K562 (cell line): ENCODE measurements around the gene NPC1L1. TPM values are rescaled to one million over a fixed set of nuclear protein-coding genes. Genes with fewer than 3 reads are reported as not detected.
A peak's percentile ranks its signal among the peaks of the same experiment; 100 is the strongest.

Experiments
- BCOR ChIP-seq: fragments of 450-650 bp; IDR thresholded peaks from 2 replicates; pipeline ENCODE4 v1.6.1; 2016
- BMI1 ChIP-seq: fragments of 150-350 bp; IDR thresholded peaks from 2 replicates; pipeline ENCODE4 v1.6.1; 2014; ENCODE audit warnings: low read length
- CBX1 ChIP-seq: sonication (generic); IDR thresholded peaks from 2 replicates; pipeline ENCODE4 v1.6.1; 2016; ENCODE audit warnings: antibody characterized with exemption, low read depth, mild to moderate bottlenecking
- CBX8 ChIP-seq: fragments of 200-600 bp; sonication (generic); IDR thresholded peaks from 2 replicates; pipeline ENCODE4 v1.6.1; 2012; ENCODE audit warnings: borderline replicate concordance, mixed run types, low read depth, mild to moderate bottlenecking, moderate library complexity, mixed read lengths, low read length, control low read depth, inconsistent platforms; ENCODE audit not compliant: poor library complexity, severe bottlenecking; ENCODE audit errors: extremely low read depth
- CHD2 ChIP-seq: IDR thresholded peaks from 2 replicates; pipeline ENCODE4 v1.6.1; 2011; ENCODE audit warnings: low read depth, low read length
- COPS2 ChIP-seq: fragments of 450-650 bp; conservative IDR thresholded peaks from 2 replicates; pipeline ENCODE4 v1.6.1; 2016; ENCODE audit warnings: mild to moderate bottlenecking, moderate library complexity
- CREB1 ChIP-seq, 2 experiments: sonication (generic) in 1 of 2; formaldehyde crosslinking in 1 of 2; IDR thresholded peaks; 2 replicates each; pipeline versions ENCODE4 v1.6.1 to v1.8.0; 2012 to 2022; ENCODE audit warnings: inconsistent platforms in 1 of 2, mild to moderate bottlenecking in 1 of 2, missing genetic modification reagents in 1 of 2, moderate library complexity in 1 of 2
- CSDE1 ChIP-seq, 2 experiments: fragments of 450-650 bp; IDR thresholded peaks; 2 replicates each; pipeline ENCODE4 v1.6.1; 2016; ENCODE audit warnings: mild to moderate bottlenecking in 1 of 2
- DNMT1 ChIP-seq: fragments of 450-650 bp; IDR thresholded peaks from 2 replicates; pipeline ENCODE4 v1.6.1; 2016; ENCODE audit warnings: antibody characterized with exemption, mild to moderate bottlenecking
- HDAC2 ChIP-seq: fragments of 450-650 bp; IDR thresholded peaks from 2 replicates; pipeline ENCODE4 v1.6.1; 2016; ENCODE audit warnings: mild to moderate bottlenecking
- HMG20A ChIP-seq: fragments of 450-650 bp; formaldehyde crosslinking; conservative IDR thresholded peaks from 2 replicates; pipeline ENCODE4 v1.4.0; 2020; ENCODE audit warnings: mild to moderate bottlenecking, mixed read lengths
- KDM1A ChIP-seq, 2 experiments: fragments of 450-650 bp; IDR thresholded peaks; 2 replicates each; pipeline ENCODE4 v1.6.1; 2016; ENCODE audit warnings: mild to moderate bottlenecking in 2 of 2
- NFIC ChIP-seq: fragments of 450-650 bp; IDR thresholded peaks from 2 replicates; pipeline ENCODE4 v1.6.1; 2017; ENCODE audit warnings: mild to moderate bottlenecking, inconsistent platforms
- NFXL1 ChIP-seq: fragments of 450-650 bp; formaldehyde crosslinking; IDR thresholded peaks from 2 replicates; pipeline ENCODE4 v1.4.0; 2021; ENCODE audit warnings: mild to moderate bottlenecking
- POU5F1 ChIP-seq: fragments of 150-350 bp; IDR thresholded peaks from 2 replicates; pipeline ENCODE4 v1.6.1; 2014; ENCODE audit warnings: borderline replicate concordance, low read length, low read depth, mild to moderate bottlenecking; ENCODE audit not compliant: partially characterized antibody
- RBFOX2 ChIP-seq: fragments of 200-400 bp; formaldehyde crosslinking; IDR thresholded peaks from 2 replicates; pipeline ENCODE4 v1.6.1; 2017; ENCODE audit warnings: low read depth, mild to moderate bottlenecking, low read length, moderate library complexity
- RBM25 ChIP-seq: fragments of 200-400 bp; formaldehyde crosslinking; IDR thresholded peaks from 2 replicates; pipeline ENCODE4 v1.6.1; 2018; ENCODE audit warnings: low read length, low read depth, moderate library complexity; ENCODE audit not compliant: severe bottlenecking
- RCOR1 ChIP-seq, 2 experiments: IDR thresholded peaks; 2 replicates each; pipeline ENCODE4 v1.6.1; 2012; ENCODE audit warnings: low read depth in 2 of 2, low read length in 2 of 2, borderline replicate concordance in 1 of 2, improper control_type of control experiment in 1 of 2
- SMAD1 ChIP-seq: fragments of 150-350 bp; IDR thresholded peaks from 2 replicates; pipeline ENCODE4 v1.6.1; 2014; ENCODE audit warnings: low read length, low read depth; ENCODE audit not compliant: partially characterized antibody
- SREBF2 ChIP-seq: sonication (generic); formaldehyde crosslinking; IDR thresholded peaks from 2 replicates; pipeline ENCODE4 v1.4.0; 2020; ENCODE audit warnings: mild to moderate bottlenecking, missing genetic modification reagents
- TBP ChIP-seq: optimal IDR thresholded peaks from 2 replicates; pipeline ENCODE3; 2011; ENCODE audit warnings: low read depth, low read length, improper control_type of control experiment
- ZFP36 ChIP-seq: fragments of 150-350 bp; IDR thresholded peaks from 2 replicates; pipeline ENCODE4 v1.6.1; 2018; ENCODE audit warnings: low read length, low read depth; ENCODE audit not compliant: partially characterized antibody
- ZNF121 ChIP-seq: sonication (generic); formaldehyde crosslinking; conservative IDR thresholded peaks from 2 replicates; pipeline ENCODE4 v1.8.0; 2022; ENCODE audit warnings: missing genetic modification reagents
- ZNF263 ChIP-seq: sonication (generic); formaldehyde crosslinking; IDR thresholded peaks from 2 replicates; pipeline ENCODE4 v1.8.0; 2022; ENCODE audit warnings: mild to moderate bottlenecking, missing genetic modification reagents, borderline replicate concordance
- polyA plus RNA-seq, 8 experiments: library from polyadenylated mRNA; depleted of rRNA in 4 of 8; stranded (reverse) in 5 of 8; unstranded in 3 of 8; fragments of >200 nt; fragmentation: Nextera tagmentation in 2 of 8; fragmentation: Illumina TruSeq in 1 of 8; extraction: Ambion mirVana in 2 of 8; extraction: Trizol in 1 of 8; gene quantifications; 2 replicates each; pipeline versions ENCODE4 v1.2.1 to v1.2.3, GENCODE V29; 2011 to 2014; ENCODE audit warnings: inconsistent platforms in 1 of 8, missing spikeins in 1 of 8
- total RNA-seq, 7 experiments: library from RNA; depleted of rRNA in 6 of 7; stranded (reverse); fragments of >200 nt in 6 of 7; fragmentation: Illumina TruSeq in 2 of 7; extraction: Trizol in 2 of 7; gene quantifications; 2 replicates each; pipeline versions ENCODE4 v1.2.1 to v1.2.3, GENCODE V29; 2011 to 2021; ENCODE audit warnings: low replicate concordance in 1 of 7
- TF ChIP-seq, protein P1 (sequence below), 2 experiments: fragments of 450-650 bp in 1 of 2; IDR thresholded peaks; 2 replicates each; pipeline ENCODE4 v1.6.1; 2011 to 2017; ENCODE audit warnings: low read depth in 2 of 2, antibody characterized with exemption in 1 of 2, borderline replicate concordance in 1 of 2, low read length in 1 of 2, mild to moderate bottlenecking in 1 of 2, mixed read lengths in 1 of 2; ENCODE audit not compliant: control insufficient read depth in 1 of 2
- TF ChIP-seq, protein P2 (sequence below): fragments of 450-650 bp; IDR thresholded peaks from 2 replicates; pipeline ENCODE4 v1.6.1; 2016; ENCODE audit warnings: borderline replicate concordance

Gene NPC1L1
- total and polyA plus RNA-seq, 9 of the 15 experiments (the other 6 are each of a cell fraction or from before 2014, with no cell fraction given), result 0.01 to 0.18 (median 0.07) TPM; not detected in 4

DNA sequence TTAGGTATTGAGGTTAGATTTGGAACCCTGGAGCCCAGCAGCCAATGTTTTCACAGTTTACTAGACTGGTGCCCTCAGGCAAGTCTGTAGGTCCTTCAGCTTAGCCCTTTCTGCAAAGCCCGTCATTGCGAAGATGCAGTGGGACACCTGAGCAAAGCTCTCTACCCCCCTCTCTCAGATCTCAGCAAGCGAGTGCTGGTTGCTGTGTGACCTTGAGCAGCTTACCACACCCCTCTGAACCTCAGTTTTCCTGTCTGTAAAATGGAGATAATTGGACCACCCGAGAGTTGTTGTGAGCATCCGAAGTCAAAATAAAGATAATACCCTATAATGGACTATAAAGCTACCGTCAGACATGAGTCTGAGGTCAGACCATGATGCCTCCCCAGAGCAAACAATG, 3.7 kb downstream of the NPC1L1 start (continued):
- TF ChIP-seq, protein P1, sequence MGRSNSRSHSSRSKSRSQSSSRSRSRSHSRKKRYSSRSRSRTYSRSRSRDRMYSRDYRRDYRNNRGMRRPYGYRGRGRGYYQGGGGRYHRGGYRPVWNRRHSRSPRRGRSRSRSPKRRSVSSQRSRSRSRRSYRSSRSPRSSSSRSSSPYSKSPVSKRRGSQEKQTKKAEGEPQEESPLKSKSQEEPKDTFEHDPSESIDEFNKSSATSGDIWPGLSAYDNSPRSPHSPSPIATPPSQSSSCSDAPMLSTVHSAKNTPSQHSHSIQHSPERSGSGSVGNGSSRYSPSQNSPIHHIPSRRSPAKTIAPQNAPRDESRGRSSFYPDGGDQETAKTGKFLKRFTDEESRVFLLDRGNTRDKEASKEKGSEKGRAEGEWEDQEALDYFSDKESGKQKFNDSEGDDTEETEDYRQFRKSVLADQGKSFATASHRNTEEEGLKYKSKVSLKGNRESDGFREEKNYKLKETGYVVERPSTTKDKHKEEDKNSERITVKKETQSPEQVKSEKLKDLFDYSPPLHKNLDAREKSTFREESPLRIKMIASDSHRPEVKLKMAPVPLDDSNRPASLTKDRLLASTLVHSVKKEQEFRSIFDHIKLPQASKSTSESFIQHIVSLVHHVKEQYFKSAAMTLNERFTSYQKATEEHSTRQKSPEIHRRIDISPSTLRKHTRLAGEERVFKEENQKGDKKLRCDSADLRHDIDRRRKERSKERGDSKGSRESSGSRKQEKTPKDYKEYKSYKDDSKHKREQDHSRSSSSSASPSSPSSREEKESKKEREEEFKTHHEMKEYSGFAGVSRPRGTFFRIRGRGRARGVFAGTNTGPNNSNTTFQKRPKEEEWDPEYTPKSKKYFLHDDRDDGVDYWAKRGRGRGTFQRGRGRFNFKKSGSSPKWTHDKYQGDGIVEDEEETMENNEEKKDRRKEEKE (IDR thresholded peaks at IDR 0.05; ENCODE audit: borderline replicate concordance in 1 of 2, control insufficient read depth in 1 of 2, low read depth in 2 of 2, low read length in 1 of 2), result no peak
- peak; percentile 16; the same call in 1 of the 2 replicates for TF ChIP-seq HDAC2
- TF ChIP-seq ZFP36, result peak; percentile 39
- TF ChIP-seq RBFOX2, result no peak
- TF ChIP-seq ZNF263 (CRISPR knock-in tag), result no peak
- peak in 1 of 2 experiments; percentile 53; a peak in 1 of 4 replicates for TF ChIP-seq RCOR1 (IDR thresholded peaks at IDR 0.05; ENCODE audit: borderline replicate concordance in 1 of 2, low read depth in 2 of 2, low read length in 2 of 2)
- no peak for TF ChIP-seq CSDE1 (IDR thresholded peaks at IDR 0.05)
- no peak for TF ChIP-seq COPS2
- no peak for TF ChIP-seq NFXL1 (CRISPR knock-in tag)
- no peak for TF ChIP-seq CREB1 (IDR thresholded peaks at IDR 0.05)
- no peak for TF ChIP-seq CREB1 (CRISPR knock-in tag; IDR thresholded peaks at IDR 0.05)
- TF ChIP-seq, protein P2, sequence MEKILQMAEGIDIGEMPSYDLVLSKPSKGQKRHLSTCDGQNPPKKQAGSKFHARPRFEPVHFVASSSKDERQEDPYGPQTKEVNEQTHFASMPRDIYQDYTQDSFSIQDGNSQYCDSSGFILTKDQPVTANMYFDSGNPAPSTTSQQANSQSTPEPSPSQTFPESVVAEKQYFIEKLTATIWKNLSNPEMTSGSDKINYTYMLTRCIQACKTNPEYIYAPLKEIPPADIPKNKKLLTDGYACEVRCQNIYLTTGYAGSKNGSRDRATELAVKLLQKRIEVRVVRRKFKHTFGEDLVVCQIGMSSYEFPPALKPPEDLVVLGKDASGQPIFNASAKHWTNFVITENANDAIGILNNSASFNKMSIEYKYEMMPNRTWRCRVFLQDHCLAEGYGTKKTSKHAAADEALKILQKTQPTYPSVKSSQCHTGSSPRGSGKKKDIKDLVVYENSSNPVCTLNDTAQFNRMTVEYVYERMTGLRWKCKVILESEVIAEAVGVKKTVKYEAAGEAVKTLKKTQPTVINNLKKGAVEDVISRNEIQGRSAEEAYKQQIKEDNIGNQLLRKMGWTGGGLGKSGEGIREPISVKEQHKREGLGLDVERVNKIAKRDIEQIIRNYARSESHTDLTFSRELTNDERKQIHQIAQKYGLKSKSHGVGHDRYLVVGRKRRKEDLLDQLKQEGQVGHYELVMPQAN, result no peak
- TF ChIP-seq NFIC, result no peak
- no peak for TF ChIP-seq SREBF2 (CRISPR knock-in tag)
- no peak for TF ChIP-seq SMAD1
- no peak for TF ChIP-seq TBP
- peak; percentile 89 for TF ChIP-seq BCOR
- no peak for TF ChIP-seq CBX8
- no peak for TF ChIP-seq HMG20A
- no peak for TF ChIP-seq POU5F1
- peak; percentile 84 for TF ChIP-seq RBM25
- no peak for TF ChIP-seq ZNF121 (CRISPR knock-in tag)
- TF ChIP-seq KDM1A (IDR thresholded peaks at IDR 0.05), result peak; percentile 38 to 74; a peak in 3 of 4 replicates
- TF ChIP-seq CBX1, result 0 out of 2 replicates have a peak, but pooled peaks have one; percentile 24
- TF ChIP-seq BMI1, result no peak
- TF ChIP-seq CHD2, result no peak
- TF ChIP-seq DNMT1, result no peak
